B cell (primary cell): ENCODE data around the gene RNF167. TPM values are rescaled to one million over a fixed set of nuclear protein-coding genes. Genes with fewer than 3 reads are reported as not detected.

Experiments used
- ATAC-seq: fragments of 200-7000 bp; cut with Tn5 transposase; one replicate; pipeline ENCODE4 v1.10.0; 2021; ENCODE audit warnings: low read depth, mild to moderate bottlenecking, moderate number of reproducible peaks, moderate library complexity
- CTCF ChIA-PET: fragments of 350-600 bp; sonication (Branson Sonifier 250); formaldehyde crosslinking; loops from one replicate; lab custom pipeline; 2021; ENCODE audit warnings: antibody characterized with exemption, inconsistent platforms; lab: Charles Lee
- POLR2A ChIA-PET: fragments of 350-600 bp; sonication (Branson Sonifier 250); formaldehyde crosslinking; loops from one replicate; lab custom pipeline; 2021; ENCODE audit warnings: antibody characterized with exemption; lab: Charles Lee
- DNase-seq: peaks from one replicate; pipeline ENCODE4 v3.0.0; 2013
- H2AFZ ChIP-seq: 2 replicates; pipeline ENCODE4 v1.6.1; 2012; ENCODE audit warnings: mild to moderate bottlenecking, low read depth, low read length; ENCODE audit not compliant: insufficient read depth, poor library complexity, severe bottlenecking
- H3K27ac ChIP-seq, 2 donors: 1 replicate in 1 of 2; 2 replicates in 1 of 2; pipeline ENCODE4 v1.5.1; 2012 to 2013; ENCODE audit warnings: low read length in 2 of 2, mild to moderate bottlenecking in 2 of 2, moderate library complexity in 1 of 2
- H3K27me3 ChIP-seq, 4 experiments: fragments of 200-600 bp in 1 of 4; sonication (generic) in 1 of 4; replicated peaks in 1 of 4; 1 replicate in 2 of 4; 2 replicates in 2 of 4; pipeline versions ENCODE4 v1.6.1 to v1.7.0; 2013 to 2016; ENCODE audit warnings: low read length in 3 of 4, mild to moderate bottlenecking in 2 of 4, mixed read lengths in 1 of 4, moderate library complexity in 1 of 4; ENCODE audit not compliant: insufficient read depth in 4 of 4, control insufficient read depth in 3 of 4; ENCODE audit errors: control extremely low read depth in 1 of 4
- H3K36me3 ChIP-seq, 2 experiments: replicated peaks in 1 of 2; 1 replicate in 1 of 2; 2 replicates in 1 of 2; pipeline versions ENCODE4 v1.6.1 to v1.7.1; 2013; ENCODE audit warnings: low read length in 1 of 2; ENCODE audit not compliant: insufficient read depth in 2 of 2, control insufficient read depth in 1 of 2; ENCODE audit errors: control extremely low read depth in 1 of 2, extremely low read depth in 1 of 2
- H3K4me1 ChIP-seq, 2 donors: fragments of 200-600 bp in 1 of 2; sonication (generic) in 1 of 2; 1 replicate in 1 of 2; 2 replicates in 1 of 2; pipeline versions ENCODE4 v1.5.1 to v1.6.1; 2013 to 2017; ENCODE audit warnings: low read length in 2 of 2; ENCODE audit not compliant: control insufficient read depth in 2 of 2, insufficient read depth in 2 of 2
- H3K4me2 ChIP-seq: replicated peaks from 2 replicates; pipeline ENCODE3; 2012; ENCODE audit warnings: mild to moderate bottlenecking, low read depth, low read length; ENCODE audit not compliant: poor library complexity, severe bottlenecking
- H3K4me3 ChIP-seq, 5 experiments: fragments of 200-600 bp in 1 of 5; sonication (generic) in 1 of 5; 1 replicate in 3 of 5; 2 replicates in 2 of 5; pipeline versions ENCODE4 v1.5.1 to v1.7.0; 2011 to 2016; ENCODE audit warnings: low read length in 4 of 5, mild to moderate bottlenecking in 4 of 5, low read depth in 2 of 5, control low read depth in 1 of 5, moderate library complexity in 1 of 5; ENCODE audit not compliant: insufficient read depth in 1 of 5; ENCODE audit errors: control extremely low read depth in 1 of 5, extremely low read depth in 1 of 5
- H3K79me2 ChIP-seq: fragments of 200-600 bp; sonication (generic); one replicate; pipeline ENCODE4 v1.6.0; 2016; ENCODE audit warnings: low read length; ENCODE audit not compliant: control insufficient read depth, insufficient read depth
- H3K9ac ChIP-seq: fragments of 200-600 bp; sonication (generic); 2 replicates; pipeline ENCODE4 v1.6.1; 2017; ENCODE audit warnings: mild to moderate bottlenecking, low read length, moderate library complexity
- H3K9me3 ChIP-seq, 3 donors: one replicate each; pipeline versions ENCODE4 v1.6.1 to v1.7.1; 2013; ENCODE audit warnings: low read length in 2 of 3; ENCODE audit not compliant: control insufficient read depth in 2 of 3, insufficient read depth in 1 of 3; ENCODE audit errors: control extremely low read depth in 1 of 3
- H4K20me1 ChIP-seq: 2 replicates; pipeline ENCODE4 v1.6.0; 2012; ENCODE audit warnings: mild to moderate bottlenecking, low read length; ENCODE audit not compliant: insufficient read depth, control insufficient read depth, poor library complexity, severe bottlenecking
- H3K27ac Mint-ChIP-seq: one replicate; pipeline ENCODE4 v1.8.0; 2021; ENCODE audit warnings: mixed read lengths
- H3K27me3 Mint-ChIP-seq: one replicate; pipeline ENCODE4 v1.8.0; 2021; ENCODE audit warnings: mixed read lengths
- H3K4me1 Mint-ChIP-seq: one replicate; pipeline ENCODE4 v1.8.0; 2021; ENCODE audit warnings: mixed read lengths
- H3K4me3 Mint-ChIP-seq: one replicate; pipeline ENCODE4 v1.8.0; 2021; ENCODE audit warnings: mixed read lengths
- H3K9me3 Mint-ChIP-seq: one replicate; pipeline ENCODE4 v1.8.0; 2022; ENCODE audit warnings: mixed read lengths; ENCODE audit not compliant: insufficient read depth
- EZH2 ChIP-seq: IDR thresholded peaks from 2 replicates; pipeline ENCODE4 v1.6.1; 2012; ENCODE audit warnings: borderline replicate concordance, low read depth, mild to moderate bottlenecking, moderate library complexity, low read length; ENCODE audit not compliant: insufficient read depth, poor library complexity, severe bottlenecking
- WGBS: methylation state at CpG from one replicate; pipeline ENCODE4 v1.1.5; 2013; ENCODE audit warnings: missing lambda C conversion rate; ENCODE audit not compliant: insufficient coverage; 5-methylcytosine and 5-hydroxymethylcytosine counted together
- intact Hi-C: fragments of 100-400 bp; cut with micrococcal nuclease; formaldehyde crosslinking; loops from one replicate; pipeline ENCODE4 v1.10.0; 2022
- polyA plus RNA-seq: library from polyadenylated mRNA; depleted of rRNA; stranded (reverse); fragments of >200 nt; gene quantifications from 2 replicates; pipeline ENCODE4 v1.2.3, GENCODE V29; 2012
- total RNA-seq, 2 donors: library from RNA; stranded (reverse); fragments of 120-200 nt in 1 of 2; gene quantifications; 1 replicate in 1 of 2; 2 replicates in 1 of 2; pipeline versions ENCODE4 v1.2.3 to v1.2.4, GENCODE V29; 2013 to 2022
- TF ChIP-seq, protein P1 (sequence below): fragments of 200-600 bp; IDR thresholded peaks from one replicate; pipeline ENCODE4 v1.8.0; 2022; ENCODE audit warnings: antibody characterized with exemption, mild to moderate bottlenecking

Gene RNF167
- total and polyA plus RNA-seq, 2 donors (not counting 1 experiment from before 2014, with no cell fraction given), result 143 to 186 TPM

DNA sequence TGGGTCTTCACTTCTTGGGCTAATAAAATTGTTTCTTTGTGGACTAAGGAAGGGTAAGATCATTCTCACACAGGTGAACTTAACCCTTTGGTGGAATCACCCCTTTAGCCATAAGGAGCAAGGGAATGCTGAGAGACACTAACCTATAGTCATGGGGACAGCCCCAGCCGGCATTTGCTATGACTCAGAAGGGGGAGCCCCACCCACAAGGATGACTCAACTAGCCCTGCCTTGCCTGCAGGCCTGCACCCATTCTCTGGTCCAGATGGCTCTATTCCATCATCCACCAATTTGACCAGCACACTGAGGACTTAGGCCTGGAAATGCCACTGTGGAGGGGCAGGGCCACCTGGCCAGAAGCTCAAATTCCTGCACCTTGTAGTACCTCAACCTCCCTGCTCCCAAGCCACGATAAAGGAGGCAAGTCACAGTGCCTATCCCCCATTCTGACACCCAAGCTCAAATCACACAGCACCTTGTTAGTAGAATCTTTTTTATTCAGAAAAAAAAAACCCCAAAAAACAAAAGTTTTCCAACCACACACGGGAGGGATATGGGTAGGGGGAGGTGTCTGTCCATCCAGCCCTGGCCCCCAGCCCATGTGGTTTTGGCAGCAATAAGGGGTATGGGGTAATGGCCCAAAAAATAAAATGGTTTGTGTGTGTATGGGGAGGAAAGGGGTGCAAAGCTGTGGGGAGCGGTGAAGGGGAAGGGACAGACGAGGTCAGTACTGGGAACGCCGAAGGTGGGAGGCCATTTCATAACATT is 5.3 kb downstream of the RNF167 start:
- Histone ChIP-seq H3K36me3 (peaks cover 0 to 44% of the 10 kb centered on the region in 2 experiments), H2AFZ (no peak overlapping the region), H3K27me3 (no peaks in the 10 kb centered on the region), H3K9ac (peak overlapping the region; percentile 38), H3K79me2 (peaks cover 72% of the 10 kb centered on the region), H3K4me3 (peak overlapping the region in 3 of 5 experiments; percentile 12 to 27 (median 25)), H3K4me1 (peaks cover 63 to 70% of the 10 kb centered on the region in 2 donors), H3K27ac (peak overlapping the region; percentile 32 to 93), H4K20me1 (peaks cover 43% of the 10 kb centered on the region), H3K4me2 (peak overlapping the region; percentile 98), H3K9me3 (no peaks in the 10 kb centered on the region)
- POLR2A ChIA-PET, result interaction anchor here (1.0 to 2.7 kb wide), 2 partner anchors 22 to 36 kb away, joined by 3 to 9 read pairs; partner anchors contain the start of gene SPAG7
- intact Hi-C loops, result loop anchor here (5.0 to 10.0 kb wide), 5 partner anchors 72 to 983 kb away; partner anchors contain the start of genes ATP2A3, MED11 and ZNF594
- Mint-ChIP-seq H3K4me3 (peak overlapping the region; percentile 86), H3K27ac (peak overlapping the region; percentile 89), H3K9me3 (no peaks in the 10 kb centered on the region), H3K27me3 (no peaks in the 10 kb centered on the region), H3K4me1 (peaks cover 65% of the 10 kb centered on the region)
- 40% methylated on average over 4 of the region's 7 CpGs for WGBS
- peak; percentile 55 for DNase-seq
- TF ChIP-seq, protein P1, sequence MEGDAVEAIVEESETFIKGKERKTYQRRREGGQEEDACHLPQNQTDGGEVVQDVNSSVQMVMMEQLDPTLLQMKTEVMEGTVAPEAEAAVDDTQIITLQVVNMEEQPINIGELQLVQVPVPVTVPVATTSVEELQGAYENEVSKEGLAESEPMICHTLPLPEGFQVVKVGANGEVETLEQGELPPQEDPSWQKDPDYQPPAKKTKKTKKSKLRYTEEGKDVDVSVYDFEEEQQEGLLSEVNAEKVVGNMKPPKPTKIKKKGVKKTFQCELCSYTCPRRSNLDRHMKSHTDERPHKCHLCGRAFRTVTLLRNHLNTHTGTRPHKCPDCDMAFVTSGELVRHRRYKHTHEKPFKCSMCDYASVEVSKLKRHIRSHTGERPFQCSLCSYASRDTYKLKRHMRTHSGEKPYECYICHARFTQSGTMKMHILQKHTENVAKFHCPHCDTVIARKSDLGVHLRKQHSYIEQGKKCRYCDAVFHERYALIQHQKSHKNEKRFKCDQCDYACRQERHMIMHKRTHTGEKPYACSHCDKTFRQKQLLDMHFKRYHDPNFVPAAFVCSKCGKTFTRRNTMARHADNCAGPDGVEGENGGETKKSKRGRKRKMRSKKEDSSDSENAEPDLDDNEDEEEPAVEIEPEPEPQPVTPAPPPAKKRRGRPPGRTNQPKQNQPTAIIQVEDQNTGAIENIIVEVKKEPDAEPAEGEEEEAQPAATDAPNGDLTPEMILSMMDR, result no peak
- no peak for TF ChIP-seq EZH2
- ATAC-seq, result peak; percentile 12
- CTCF ChIA-PET, result interaction anchor here (1.2 to 1.3 kb wide), 2 partner anchors 22 to 36 kb away, joined by 3 read pairs; partner anchors contain the start of gene SPAG7
